Kidney epithelial cell (primary cell): ENCODE data around the gene DGKB. TPM values are rescaled to one million over a fixed set of nuclear protein-coding genes. Genes with fewer than 3 reads are reported as not detected.

ENCODE experiments used
- DNase-seq: peaks from one replicate; pipeline ENCODE4 v3.0.0-alpha.2; 2010; ENCODE audit warnings: low read depth
- H3K27me3 ChIP-seq: 2 replicates; pipeline ENCODE4 v1.6.0; 2011; ENCODE audit warnings: low read length; ENCODE audit not compliant: control insufficient read depth, insufficient read depth
- H3K36me3 ChIP-seq: 2 replicates; pipeline ENCODE4 v1.5.1; 2011; ENCODE audit warnings: low read length; ENCODE audit not compliant: control insufficient read depth, insufficient read depth
- H3K4me3 ChIP-seq: 2 replicates; pipeline ENCODE4 v1.5.1; 2011; ENCODE audit warnings: low read depth, mild to moderate bottlenecking, control low read depth, low read length
- CTCF ChIP-seq: IDR thresholded peaks from 2 replicates; pipeline ENCODE4 v1.5.1; 2011; ENCODE audit warnings: mild to moderate bottlenecking, moderate library complexity, low read length, control low read depth, inconsistent platforms; ENCODE audit not compliant: insufficient read depth, poor library complexity, severe bottlenecking
- total RNA-seq: library from RNA; depleted of rRNA; stranded (reverse); fragments of >200 nt; gene quantifications from 2 replicates; pipeline ENCODE4 v1.2.3, GENCODE V29; 2015

DGKB gene
- total RNA-seq, 1 donor from 2014 or later: not detected

- DNase-seq: no peak
- Histone ChIP-seq H3K4me3 (no peak overlapping the region), H3K27me3 (no peaks in the 10 kb centered on the region), H3K36me3 (no peaks in the 10 kb centered on the region)
- TF ChIP-seq CTCF: no peak
Observed at GRCh38 chr7:14275356-14275755, 627.2 kb downstream of the DGKB start.

- no peak for TF ChIP-seq CTCF
- no peak for DNase-seq
- Histone ChIP-seq H3K27me3 (no peaks in the 10 kb centered on the region), H3K36me3 (no peaks in the 10 kb centered on the region), H3K4me3 (no peak overlapping the region)
Observed at GRCh38 chr7:14271441-14271840, 631.1 kb downstream of the DGKB start.

GRCh38 chr7:14270099-14270498 is 632.5 kb downstream of the DGKB start:
- Histone ChIP-seq H3K27me3 (no peaks in the 10 kb centered on the region), H3K36me3 (no peaks in the 10 kb centered on the region), H3K4me3 (no peak overlapping the region)
- TF ChIP-seq CTCF: no peak
- no peak for DNase-seq

- Histone ChIP-seq H3K4me3 (no peak overlapping the region), H3K27me3 (no peaks in the 10 kb centered on the region), H3K36me3 (no peaks in the 10 kb centered on the region)
- TF ChIP-seq CTCF: no peak
- DNase-seq: no peak
Observed at GRCh38 chr7:14260011-14260410, 642.5 kb downstream of the DGKB start.

GRCh38 chr7:14258861-14259260 is 643.7 kb downstream of the DGKB start:
- H3K4me3 ChIP-seq: no peak overlapping the region
- no peak for TF ChIP-seq CTCF
- no peak for DNase-seq
- no peaks in the 10 kb centered on the region for H3K36me3 ChIP-seq
- H3K27me3 ChIP-seq: no peaks in the 10 kb centered on the region

- no peaks in the 10 kb centered on the region for H3K27me3 ChIP-seq
- no peak for TF ChIP-seq CTCF
- H3K36me3 ChIP-seq: no peaks in the 10 kb centered on the region
- no peak overlapping the region for H3K4me3 ChIP-seq
- DNase-seq: no peak
Observed at GRCh38 chr7:14258441-14258840, 644.1 kb downstream of the DGKB start.
